ENCODE results near the gene FRS3. TPM values are rescaled to one million over a fixed set of nuclear protein-coding genes. Genes with fewer than 3 reads are reported as not detected.

FRS3 gene
- total and polyA plus RNA-seq, 2 experiments from 2014 or later = 1.4 to 8.4 TPM

DNA sequence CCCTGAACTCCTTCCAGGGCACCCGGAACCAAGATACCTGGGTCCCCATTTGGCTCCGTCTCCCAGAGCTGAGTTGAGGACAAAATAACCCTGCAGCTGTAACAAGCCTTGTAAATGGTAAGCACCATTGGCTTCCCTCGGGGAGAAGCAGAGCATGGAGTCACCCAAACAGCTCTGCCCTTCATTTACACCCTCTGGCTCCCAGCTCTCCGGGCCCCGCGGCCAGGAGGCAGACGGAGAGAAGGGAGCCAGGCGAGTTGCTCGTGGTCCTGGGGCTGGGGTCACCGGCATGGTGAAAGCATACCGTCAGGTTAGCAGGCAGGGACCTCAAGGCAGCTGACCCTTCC is 46.4 kb downstream of the FRS3 start:
- H2AFZ ChIP-seq = no peak overlapping the region
- peak overlapping the region; percentile 42 for H3K4me3 ChIP-seq
- peak overlapping the region; percentile 95 for H3K4me2 ChIP-seq
- no peaks in the 10 kb centered on the region for H3K9me3 ChIP-seq (ENCODE audit: low read depth)
- peak overlapping the region; percentile 97 for H3K27ac ChIP-seq
- DNase-seq (ENCODE audit: low spot score) = no peak
- H4K20me1 ChIP-seq (ENCODE audit: insufficient read depth, poor library complexity, severe bottlenecking) = no peaks in the 10 kb centered on the region
- no peaks in the 10 kb centered on the region for H3K9me2 ChIP-seq (replicated peaks; ENCODE audit: insufficient read depth)
- H3K36me3 ChIP-seq (replicated peaks; ENCODE audit: insufficient read depth, low read depth) = no peaks in the 10 kb centered on the region
- no peaks in the 10 kb centered on the region for H3K27me3 ChIP-seq
- no peak for TF ChIP-seq EZH2 (IDR thresholded peaks at IDR 0.05; ENCODE audit: borderline replicate concordance)
- no peak for TF ChIP-seq EZH2phosphoT487 (IDR thresholded peaks at IDR 0.05; ENCODE audit: low read depth, severe bottlenecking, unreplicated experiment)
- TF ChIP-seq, protein P1, sequence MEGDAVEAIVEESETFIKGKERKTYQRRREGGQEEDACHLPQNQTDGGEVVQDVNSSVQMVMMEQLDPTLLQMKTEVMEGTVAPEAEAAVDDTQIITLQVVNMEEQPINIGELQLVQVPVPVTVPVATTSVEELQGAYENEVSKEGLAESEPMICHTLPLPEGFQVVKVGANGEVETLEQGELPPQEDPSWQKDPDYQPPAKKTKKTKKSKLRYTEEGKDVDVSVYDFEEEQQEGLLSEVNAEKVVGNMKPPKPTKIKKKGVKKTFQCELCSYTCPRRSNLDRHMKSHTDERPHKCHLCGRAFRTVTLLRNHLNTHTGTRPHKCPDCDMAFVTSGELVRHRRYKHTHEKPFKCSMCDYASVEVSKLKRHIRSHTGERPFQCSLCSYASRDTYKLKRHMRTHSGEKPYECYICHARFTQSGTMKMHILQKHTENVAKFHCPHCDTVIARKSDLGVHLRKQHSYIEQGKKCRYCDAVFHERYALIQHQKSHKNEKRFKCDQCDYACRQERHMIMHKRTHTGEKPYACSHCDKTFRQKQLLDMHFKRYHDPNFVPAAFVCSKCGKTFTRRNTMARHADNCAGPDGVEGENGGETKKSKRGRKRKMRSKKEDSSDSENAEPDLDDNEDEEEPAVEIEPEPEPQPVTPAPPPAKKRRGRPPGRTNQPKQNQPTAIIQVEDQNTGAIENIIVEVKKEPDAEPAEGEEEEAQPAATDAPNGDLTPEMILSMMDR (IDR thresholded peaks at IDR 0.05; ENCODE audit: poor library complexity) = no peak
- H3K79me2 ChIP-seq = peaks cover 37% of the 10 kb centered on the region
- H3K4me1 ChIP-seq (ENCODE audit: insufficient read depth) = peaks cover 24% of the 10 kb centered on the region
- WGBS (ENCODE audit: low lambda C conversion rate, missing lambda C conversion rate) = 26% methylated on average over 11 of the region's 11 CpGs

DNA sequence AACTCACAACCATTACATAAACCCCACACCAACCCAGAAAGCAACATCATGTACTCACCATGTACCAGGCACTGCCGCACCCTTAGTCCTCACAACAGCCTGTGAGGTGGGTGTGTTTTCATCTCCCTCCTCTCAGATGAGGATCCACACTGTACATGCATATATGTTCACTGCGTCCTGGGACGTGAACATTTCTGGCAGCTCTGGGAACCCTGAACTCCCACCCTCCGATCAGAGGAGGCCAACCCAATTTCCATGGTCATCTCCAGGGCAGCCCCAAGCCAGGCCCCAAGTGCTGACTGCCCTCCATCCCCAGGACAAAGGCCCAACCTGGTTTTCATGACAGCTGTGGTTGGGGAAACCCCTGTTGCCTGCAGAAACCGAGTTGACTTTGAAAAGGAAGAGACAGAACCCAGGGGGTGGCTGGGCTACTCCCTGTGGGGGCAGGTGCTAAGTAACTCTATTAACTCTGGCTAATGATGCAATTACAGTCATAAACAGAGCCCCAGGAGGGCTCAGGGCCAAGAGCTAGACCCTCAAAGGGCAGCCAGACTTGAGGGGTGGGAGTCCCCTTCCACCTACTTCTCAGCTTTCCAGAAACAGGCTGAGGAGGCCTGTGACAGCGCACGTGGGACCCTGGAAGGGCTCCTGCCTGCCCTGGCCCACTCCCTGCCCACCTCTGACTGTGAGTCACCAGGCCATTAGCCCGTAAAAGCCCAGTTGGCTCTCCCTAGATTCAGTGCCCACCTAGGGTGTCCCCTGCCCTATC is 46.9 kb downstream of the FRS3 start:
- H3K9me2 ChIP-seq (replicated peaks; ENCODE audit: insufficient read depth) = no peaks in the 10 kb centered on the region
- H3K27me3 ChIP-seq = no peaks in the 10 kb centered on the region
- H3K4me2 ChIP-seq = peak overlapping the region; percentile 95
- H2AFZ ChIP-seq = no peak overlapping the region
- no peaks in the 10 kb centered on the region for H3K36me3 ChIP-seq (replicated peaks; ENCODE audit: insufficient read depth, low read depth)
- H3K27ac ChIP-seq = peak overlapping the region; percentile 97
- H4K20me1 ChIP-seq (ENCODE audit: insufficient read depth, poor library complexity, severe bottlenecking) = no peaks in the 10 kb centered on the region
- peak overlapping the region; percentile 17 for H3K4me3 ChIP-seq
- TF ChIP-seq EZH2phosphoT487 (IDR thresholded peaks at IDR 0.05; ENCODE audit: low read depth, severe bottlenecking, unreplicated experiment) (no peak), EZH2 (IDR thresholded peaks at IDR 0.05; ENCODE audit: borderline replicate concordance) (no peak)
- TF ChIP-seq, protein P1 (IDR thresholded peaks at IDR 0.05; ENCODE audit: poor library complexity) = no peak
- peaks cover 30% of the 10 kb centered on the region for H3K4me1 ChIP-seq (ENCODE audit: insufficient read depth)
- H3K9me3 ChIP-seq (ENCODE audit: low read depth) = no peaks in the 10 kb centered on the region
- H3K79me2 ChIP-seq = peaks cover 37% of the 10 kb centered on the region
- peak; percentile 58 for DNase-seq (ENCODE audit: low spot score)
- 60% methylated on average over 8 of the region's 8 CpGs for WGBS (ENCODE audit: low lambda C conversion rate, missing lambda C conversion rate)

DNA sequence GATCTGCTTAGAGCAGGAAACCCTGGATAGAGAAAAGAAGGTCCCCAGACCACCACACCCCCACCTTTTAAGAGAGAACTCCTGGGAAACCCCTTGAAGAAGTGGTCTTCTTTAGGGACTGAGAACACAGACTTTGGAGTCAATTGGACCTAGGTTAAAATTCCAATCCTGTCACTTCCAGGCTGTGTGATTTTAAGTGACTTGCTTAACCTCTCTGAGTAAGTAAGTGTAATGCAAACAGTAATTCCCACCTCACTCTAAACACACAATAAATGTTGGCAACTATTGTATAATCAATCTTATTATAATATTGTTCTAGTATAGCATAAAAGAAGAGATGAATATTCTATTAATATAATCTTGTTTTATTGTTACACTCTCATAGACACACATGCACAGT is 47.6 kb downstream of the FRS3 start:
- Histone ChIP-seq H3K79me2 (peaks cover 43% of the 10 kb centered on the region), H4K20me1 (ENCODE audit: insufficient read depth, poor library complexity, severe bottlenecking) (no peaks in the 10 kb centered on the region), H3K27me3 (no peaks in the 10 kb centered on the region), H3K4me3 (peak overlapping the region; percentile 16), H3K9me2 (replicated peaks; ENCODE audit: insufficient read depth) (no peaks in the 10 kb centered on the region), H3K36me3 (replicated peaks; ENCODE audit: insufficient read depth, low read depth) (no peaks in the 10 kb centered on the region), H2AFZ (no peak overlapping the region), H3K9me3 (ENCODE audit: low read depth) (no peaks in the 10 kb centered on the region), H3K4me2 (peak overlapping the region; percentile 95), H3K27ac (peak overlapping the region; percentile 97), H3K4me1 (ENCODE audit: insufficient read depth) (peaks cover 30% of the 10 kb centered on the region)
- no peak for DNase-seq (ENCODE audit: low spot score)
- TF ChIP-seq, protein P1 (IDR thresholded peaks at IDR 0.05; ENCODE audit: poor library complexity) = no peak
- TF ChIP-seq EZH2 (IDR thresholded peaks at IDR 0.05; ENCODE audit: borderline replicate concordance) (no peak), EZH2phosphoT487 (IDR thresholded peaks at IDR 0.05; ENCODE audit: low read depth, severe bottlenecking, unreplicated experiment) (no peak)

Data from hepatocyte (in vitro differentiated cells).